MM.1S (cell line): ENCODE measurements around the gene HSD17B4.
A peak's percentile ranks its signal among the peaks of the same experiment; 100 is the strongest.

ENCODE experiments used
- DNase-seq: peaks from one replicate; pipeline ENCODE4 v3.0.0-alpha.2; 2015
- H2AFZ ChIP-seq: fragments of 300-600 bp; sonication (generic); 2 replicates; pipeline ENCODE4 v1.6.0; 2016; ENCODE audit warnings: antibody characterized with exemption, low read length
- H3F3A ChIP-seq: fragments of 300-600 bp; sonication (generic); 2 replicates; pipeline ENCODE4 v1.6.1; 2016; ENCODE audit warnings: mild to moderate bottlenecking, antibody characterized with exemption, low read length, moderate library complexity, mixed read lengths; ENCODE audit not compliant: insufficient read depth
- H3K27ac ChIP-seq: fragments of 300-600 bp; sonication (generic); 2 replicates; pipeline ENCODE4 v1.5.1; 2016; ENCODE audit warnings: mild to moderate bottlenecking, low read length
- H3K27me3 ChIP-seq: fragments of 300-600 bp; sonication (generic); replicated peaks from 2 replicates; pipeline ENCODE4 v1.6.0; 2016; ENCODE audit warnings: low read length; ENCODE audit not compliant: insufficient read depth
- H3K36me3 ChIP-seq: fragments of 300-600 bp; sonication (generic); replicated peaks from 2 replicates; pipeline ENCODE4 v1.6.1; 2016; ENCODE audit warnings: mild to moderate bottlenecking, low read length, mixed read lengths; ENCODE audit not compliant: insufficient read depth
- H3K4me1 ChIP-seq: fragments of 300-600 bp; sonication (generic); 2 replicates; pipeline ENCODE4 v1.6.1; 2016; ENCODE audit warnings: low read length, mixed read lengths
- H3K4me2 ChIP-seq: fragments of 300-600 bp; sonication (generic); 2 replicates; pipeline ENCODE4 v1.6.0; 2016; ENCODE audit warnings: low read depth, low read length
- H3K4me3 ChIP-seq: fragments of 300-600 bp; sonication (generic); 2 replicates; pipeline ENCODE4 v1.5.1; 2016; ENCODE audit warnings: low read length, mixed read lengths
- H3K79me2 ChIP-seq: fragments of 300-600 bp; sonication (generic); 2 replicates; pipeline ENCODE4 v1.6.1; 2016; ENCODE audit warnings: mixed run types, low read length, mixed read lengths
- H3K9ac ChIP-seq: fragments of 300-600 bp; sonication (generic); 2 replicates; pipeline ENCODE4 v1.6.1; 2016; ENCODE audit warnings: low read length, mixed read lengths
- H3K9me2 ChIP-seq: fragments of 300-600 bp; sonication (generic); replicated peaks from 2 replicates; pipeline ENCODE4 v1.6.1; 2016; ENCODE audit warnings: mild to moderate bottlenecking, low read length, mixed read lengths; ENCODE audit not compliant: insufficient read depth
- H3K9me3 ChIP-seq: fragments of 300-600 bp; sonication (generic); replicated peaks from 2 replicates; pipeline ENCODE4 v1.6.1; 2016; ENCODE audit warnings: mild to moderate bottlenecking, low read length, mixed read lengths; ENCODE audit not compliant: insufficient read depth
- H4K20me1 ChIP-seq: fragments of 300-600 bp; sonication (generic); 2 replicates; pipeline ENCODE4 v1.6.1; 2016; ENCODE audit warnings: mild to moderate bottlenecking, low read length, moderate library complexity, mixed read lengths; ENCODE audit not compliant: insufficient read depth
- CTCF ChIP-seq: fragments of 300-600 bp; sonication (generic); IDR thresholded peaks from 2 replicates; pipeline ENCODE4 v1.5.1; 2016; ENCODE audit warnings: antibody characterized with exemption, low read length, mixed read lengths
- EZH2 ChIP-seq: fragments of 300-600 bp; sonication (generic); optimal IDR thresholded peaks from 2 replicates; pipeline ENCODE3; 2017; ENCODE audit warnings: low read depth, mild to moderate bottlenecking, antibody characterized with exemption, low read length, mixed read lengths
- EZH2phosphoT487 ChIP-seq: fragments of 300-600 bp; sonication (generic); IDR thresholded peaks from 2 replicates; pipeline ENCODE4 v1.6.1; 2018; ENCODE audit warnings: antibody characterized with exemption, low read length

HSD17B4 gene, protein sequence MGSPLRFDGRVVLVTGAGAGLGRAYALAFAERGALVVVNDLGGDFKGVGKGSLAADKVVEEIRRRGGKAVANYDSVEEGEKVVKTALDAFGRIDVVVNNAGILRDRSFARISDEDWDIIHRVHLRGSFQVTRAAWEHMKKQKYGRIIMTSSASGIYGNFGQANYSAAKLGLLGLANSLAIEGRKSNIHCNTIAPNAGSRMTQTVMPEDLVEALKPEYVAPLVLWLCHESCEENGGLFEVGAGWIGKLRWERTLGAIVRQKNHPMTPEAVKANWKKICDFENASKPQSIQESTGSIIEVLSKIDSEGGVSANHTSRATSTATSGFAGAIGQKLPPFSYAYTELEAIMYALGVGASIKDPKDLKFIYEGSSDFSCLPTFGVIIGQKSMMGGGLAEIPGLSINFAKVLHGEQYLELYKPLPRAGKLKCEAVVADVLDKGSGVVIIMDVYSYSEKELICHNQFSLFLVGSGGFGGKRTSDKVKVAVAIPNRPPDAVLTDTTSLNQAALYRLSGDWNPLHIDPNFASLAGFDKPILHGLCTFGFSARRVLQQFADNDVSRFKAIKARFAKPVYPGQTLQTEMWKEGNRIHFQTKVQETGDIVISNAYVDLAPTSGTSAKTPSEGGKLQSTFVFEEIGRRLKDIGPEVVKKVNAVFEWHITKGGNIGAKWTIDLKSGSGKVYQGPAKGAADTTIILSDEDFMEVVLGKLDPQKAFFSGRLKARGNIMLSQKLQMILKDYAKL

GRCh38 chr5:119452373-119453039, at the start of gene HSD17B4:
Gene HSD17B4 (plus strand): TSS chr5:119452497. CDS start chr5:119452576, 79 bp downstream.
- Histone ChIP-seq H3K9me3 (no peaks in the 10 kb centered on the region), H4K20me1 (no peaks in the 10 kb centered on the region), H3K9ac (peak within 1 kb of the TSS; percentile 78), H3K79me2 (peaks cover 23% of the 10 kb centered on the region), H3K36me3 (no peaks in the 10 kb centered on the region), H3K4me2 (peak within 1 kb of the TSS; percentile 81), H3K27me3 (no peaks in the 10 kb centered on the region), H3K4me1 (peaks cover 9% of the 10 kb centered on the region; the same call in 1 of the 2 replicates), H3K9me2 (no peaks in the 10 kb centered on the region), H3K27ac (peak within 1 kb of the TSS; percentile 91), H3F3A (no peaks in the 10 kb centered on the region), H3K4me3 (peak within 1 kb of the TSS; percentile 79), H2AFZ (peak within 1 kb of the TSS; percentile 86)
- no peak for TF ChIP-seq EZH2
- TF ChIP-seq EZH2phosphoT487: no peak
- no peak for TF ChIP-seq CTCF
- DNase-seq: peak; percentile 94

GRCh38 chr5:119402555-119402954, 49.7 kb upstream of the HSD17B4 start:
- H4K20me1 ChIP-seq: no peaks in the 10 kb centered on the region
- no peaks in the 10 kb centered on the region for H3K36me3 ChIP-seq
- no peak for DNase-seq
- H2AFZ ChIP-seq: no peak overlapping the region
- no peaks in the 10 kb centered on the region for H3K27me3 ChIP-seq
- H3K4me2 ChIP-seq: no peak overlapping the region
- H3K9me2 ChIP-seq: no peaks in the 10 kb centered on the region
- no peak overlapping the region for H3K4me3 ChIP-seq
- H3K4me1 ChIP-seq: no peaks in the 10 kb centered on the region
- H3K9ac ChIP-seq: no peak overlapping the region
- TF ChIP-seq EZH2phosphoT487: no peak
- TF ChIP-seq CTCF: no peak
- no peak for TF ChIP-seq EZH2
- H3K27ac ChIP-seq: no peak overlapping the region
- no peaks in the 10 kb centered on the region for H3K79me2 ChIP-seq
- H3F3A ChIP-seq: no peaks in the 10 kb centered on the region
- H3K9me3 ChIP-seq: no peaks in the 10 kb centered on the region

- H2AFZ ChIP-seq: no peak overlapping the region
- no peak overlapping the region for H3K9ac ChIP-seq
- no peaks in the 10 kb centered on the region for H3F3A ChIP-seq
- H3K4me3 ChIP-seq: no peak overlapping the region
- H3K4me1 ChIP-seq: no peaks in the 10 kb centered on the region
- no peaks in the 10 kb centered on the region for H3K36me3 ChIP-seq
- no peaks in the 10 kb centered on the region for H4K20me1 ChIP-seq
- no peak for DNase-seq
- no peaks in the 10 kb centered on the region for H3K79me2 ChIP-seq
- H3K27me3 ChIP-seq: no peaks in the 10 kb centered on the region
- H3K27ac ChIP-seq: no peak overlapping the region
- H3K9me2 ChIP-seq: no peaks in the 10 kb centered on the region
- TF ChIP-seq EZH2 (no peak), EZH2phosphoT487 (no peak), CTCF (no peak)
- no peaks in the 10 kb centered on the region for H3K9me3 ChIP-seq
- no peak overlapping the region for H3K4me2 ChIP-seq
Observed at GRCh38 chr5:119404033-119404432, 48.3 kb upstream of the HSD17B4 start.
